C1 segment of cervical spinal cord (tissue), 14 donors: ENCODE measurements around the gene CLINT1.
"Not testable (repeated sequence)": the region's sequence is repeated elsewhere in the genome, so short reads cannot be mapped to it uniquely, and the experiment has no call there.

Experiments
- DNase-seq, 14 donors: peaks; one replicate each; lab custom pipeline; 2025; lab: John Stamatoyannopoulos, UW

CLINT1 gene

DNA sequence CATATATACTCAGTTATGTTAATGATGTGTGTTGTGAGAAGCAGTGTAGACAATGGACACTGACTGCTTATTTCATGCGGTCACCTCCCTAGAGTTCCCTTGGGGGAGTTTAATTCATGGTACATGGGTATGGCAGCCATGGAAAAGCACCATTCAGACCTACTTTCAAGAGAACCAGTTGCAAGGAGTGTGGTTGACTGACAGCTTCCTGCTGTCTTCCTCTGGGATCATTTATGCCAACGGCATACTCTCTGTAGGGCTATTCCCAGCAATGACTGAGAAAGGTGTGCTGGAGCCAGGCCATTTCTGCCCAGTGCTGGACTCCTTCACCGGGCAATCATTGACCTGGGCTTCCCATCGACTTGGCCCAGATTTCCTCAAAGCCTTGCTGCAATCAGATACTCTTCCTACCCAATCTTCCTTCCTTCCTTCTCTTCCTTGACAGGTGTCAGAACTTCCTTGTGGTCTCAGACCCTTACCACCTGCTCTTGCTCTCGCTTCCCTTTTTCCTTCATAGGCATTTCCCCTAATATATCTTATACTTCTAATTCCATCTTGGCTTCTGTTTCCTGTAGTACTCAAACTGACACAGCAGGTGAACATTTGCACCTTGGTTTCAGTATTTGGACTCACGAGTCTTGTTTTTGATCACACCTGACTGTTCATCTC lies 3.4 kb upstream of the CLINT1 start:
- DNase-seq: no peak

DNA sequence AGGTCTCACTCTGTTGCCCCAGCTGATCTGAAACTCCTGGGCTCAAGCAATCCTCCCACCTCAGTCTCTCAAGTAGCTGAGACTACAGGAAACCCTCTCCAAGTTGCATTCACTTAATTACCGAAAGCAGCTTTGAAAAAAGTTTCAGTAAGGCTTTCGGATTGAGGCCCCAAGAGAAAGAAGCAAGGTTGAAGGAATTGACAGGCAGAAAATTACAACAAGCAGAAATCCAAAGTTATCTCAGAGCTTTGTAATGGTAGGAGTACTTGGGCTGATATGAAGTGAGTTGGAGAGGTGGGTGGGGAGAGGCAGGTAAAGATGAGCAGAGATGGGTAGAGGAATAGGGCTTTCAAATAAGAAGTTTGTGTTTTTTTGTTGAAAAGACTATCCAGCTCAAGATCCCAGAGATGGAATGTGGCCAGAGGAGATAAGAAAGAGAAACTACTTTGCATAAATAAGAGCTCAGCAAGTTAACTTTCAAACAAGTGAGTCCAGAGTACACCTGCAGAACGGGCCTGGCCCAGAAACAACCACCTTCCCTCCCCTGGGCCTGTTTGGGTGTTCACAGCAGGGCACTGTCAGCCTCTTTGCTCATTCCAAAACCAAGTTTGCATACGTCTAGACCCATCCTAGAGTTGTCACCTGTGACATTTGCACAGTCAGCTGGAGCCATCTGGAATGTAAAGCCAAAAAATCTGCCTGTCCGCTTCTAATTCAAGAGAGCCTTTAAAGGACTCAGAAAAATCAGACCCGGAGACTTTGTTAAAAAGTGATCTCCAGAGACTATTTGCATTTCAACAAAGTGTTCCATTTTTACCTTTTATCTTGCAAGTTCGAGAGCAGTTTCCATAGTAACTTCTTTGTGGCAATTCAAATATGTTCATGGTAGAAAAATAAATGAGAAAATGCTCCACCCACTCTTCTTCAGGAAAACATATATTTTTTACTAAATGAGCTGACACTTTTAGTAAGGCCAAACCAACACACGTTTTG lies 2.2 kb upstream of the CLINT1 start:
- DNase-seq: no peak

DNA sequence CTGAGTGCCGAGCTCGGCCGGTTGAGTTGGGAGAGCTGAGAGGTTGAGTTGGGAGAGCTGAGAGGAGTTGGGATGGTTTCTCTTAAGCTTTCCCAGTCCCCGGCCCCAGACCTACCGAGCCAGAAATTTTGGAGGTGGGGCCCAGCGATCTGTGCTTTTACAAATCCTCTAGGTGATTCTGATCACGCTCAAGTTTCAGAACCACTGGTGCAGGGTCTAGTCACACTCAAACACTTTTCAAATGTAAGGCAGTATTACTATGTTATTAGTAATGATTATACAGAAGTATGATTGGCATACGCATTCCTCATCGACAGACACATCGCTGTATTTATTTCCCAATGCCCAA lies 256 bp upstream of the CLINT1 start:
- DNase-seq: no peak

DNA sequence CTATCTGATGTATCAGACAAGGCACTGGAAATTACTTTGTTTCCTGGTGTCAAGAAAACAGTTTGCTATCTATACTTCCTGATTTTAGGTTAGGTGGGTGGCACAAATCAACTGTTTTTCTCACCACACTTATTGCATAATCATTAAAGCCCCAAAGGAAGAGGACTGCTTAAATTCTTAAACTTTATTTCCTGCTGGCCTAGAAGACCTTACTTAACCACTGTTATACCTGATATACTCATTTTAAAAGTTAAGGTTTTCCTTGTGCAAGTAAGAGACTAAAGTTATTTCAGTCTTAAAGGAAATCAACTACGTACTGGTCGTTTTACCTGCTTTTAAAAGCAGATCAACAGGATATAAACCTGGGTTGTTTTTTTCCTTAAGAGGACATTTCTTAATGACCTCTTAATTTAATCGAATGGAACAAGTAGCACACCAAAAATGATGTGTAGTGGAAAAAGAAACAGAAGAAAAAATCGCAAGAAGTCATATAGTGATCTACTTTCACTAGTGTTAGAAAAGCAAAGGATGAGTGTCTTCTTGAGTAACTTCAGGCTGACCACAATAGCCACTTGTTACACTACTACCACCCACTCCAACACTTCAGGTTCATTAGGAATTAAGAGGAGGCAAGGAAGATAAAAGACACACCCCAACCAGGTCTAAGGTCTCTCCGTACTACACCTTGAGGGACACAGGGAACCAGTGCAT lies 974 bp downstream of the CLINT1 start:
- no peak for DNase-seq

DNA sequence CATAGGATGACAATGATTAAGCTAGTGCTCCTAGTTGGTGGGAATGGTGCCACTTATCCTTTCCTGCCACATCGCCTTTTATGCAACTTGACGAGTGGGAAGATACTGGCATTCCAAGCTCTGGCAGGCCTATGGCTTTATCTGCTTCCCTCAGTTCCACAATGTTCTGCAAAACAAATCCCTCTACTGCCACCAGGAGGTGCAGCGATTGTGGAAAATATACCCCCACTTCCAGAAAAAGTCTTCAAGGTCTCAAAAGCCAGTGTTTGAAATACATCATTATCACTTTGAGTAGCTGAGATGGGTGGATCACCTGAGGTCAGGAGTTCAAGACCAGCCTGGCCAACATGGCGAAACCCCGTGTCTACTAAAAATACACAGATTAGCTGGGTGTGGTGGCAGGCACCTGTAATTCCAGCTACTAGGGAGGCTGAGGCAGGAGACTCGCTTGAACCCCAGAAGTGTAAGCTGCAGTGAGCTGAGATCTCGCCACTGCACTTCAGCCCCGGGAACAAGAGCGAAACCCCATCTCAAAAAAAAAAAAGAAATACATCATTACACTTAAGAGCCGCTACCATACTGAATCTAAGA lies 3.4 kb downstream of the CLINT1 start:
- DNase-seq: peak in 6 of 14 donors; percentile 2 to 19 (median 4)

DNA sequence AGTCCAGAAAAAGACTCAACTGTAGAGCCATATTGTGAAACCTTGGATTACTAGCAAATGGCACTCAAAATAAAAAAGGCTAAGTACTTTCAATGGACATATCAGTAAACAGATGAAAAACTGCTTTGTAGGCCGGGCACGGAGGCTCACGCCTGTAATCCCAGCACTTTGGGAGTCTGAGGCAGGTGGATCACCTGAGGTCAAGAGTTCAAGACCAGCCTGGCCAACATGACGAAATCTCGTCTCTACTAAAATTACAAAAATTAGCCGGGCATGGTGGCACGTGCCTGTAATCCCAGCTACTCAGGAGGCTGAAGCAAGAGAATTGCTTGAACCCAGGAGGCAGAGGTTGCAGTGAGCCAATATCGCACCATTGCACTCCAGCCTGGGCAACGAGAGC lies 5.6 kb downstream of the CLINT1 start:
- not testable (repeated sequence) for DNase-seq

DNA sequence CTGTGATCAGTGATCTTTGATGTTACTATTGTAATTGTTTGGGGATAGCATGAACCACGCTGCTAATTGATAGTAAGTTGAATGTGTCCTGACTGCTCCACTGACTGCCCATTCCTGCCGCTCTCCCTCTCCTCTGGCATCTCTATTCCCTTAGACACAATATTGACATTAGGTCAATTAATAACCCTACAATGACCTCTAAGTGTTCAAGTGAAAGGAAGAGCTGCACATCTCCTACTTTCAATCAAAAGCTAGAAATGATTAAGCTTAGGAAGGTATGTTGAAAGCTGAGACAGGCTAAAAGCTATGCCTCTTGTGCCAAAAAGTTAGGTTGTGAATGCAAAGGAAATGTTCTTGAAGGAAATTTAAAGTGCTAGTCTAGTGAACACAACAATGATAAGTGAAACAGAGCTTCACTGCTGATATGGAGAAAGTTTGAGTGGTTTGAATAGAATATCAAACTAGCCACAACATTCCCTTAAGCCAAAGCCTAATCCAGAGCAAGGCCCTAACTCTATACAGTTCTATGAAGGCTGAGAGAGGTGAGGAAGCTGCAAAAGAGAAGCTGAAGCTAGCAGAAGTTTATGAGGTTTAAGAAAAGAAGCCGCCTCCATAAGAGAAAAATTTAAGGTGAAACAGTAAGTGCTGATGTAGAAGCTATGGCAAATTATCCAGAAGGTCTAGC lies 12.9 kb downstream of the CLINT1 start:
- DNase-seq: no peak

DNA sequence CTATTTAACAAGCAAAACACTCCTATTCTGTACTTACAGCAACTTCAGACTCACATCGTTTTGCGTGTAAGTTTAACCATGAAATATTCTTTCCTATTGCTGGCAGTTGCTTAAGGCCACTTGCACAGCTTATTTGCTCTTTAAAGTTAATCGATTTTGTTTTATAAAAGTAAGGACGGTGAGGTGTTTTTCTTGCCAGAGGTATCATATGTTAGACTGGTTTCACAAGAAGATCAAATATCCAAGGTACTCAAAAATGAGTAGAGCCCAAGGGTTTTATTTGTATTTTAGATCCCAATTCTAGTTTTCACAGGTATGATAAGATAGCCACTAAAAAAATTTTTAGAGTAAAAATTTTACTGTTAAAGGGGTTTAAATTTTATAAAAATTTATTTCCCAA lies 16.2 kb downstream of the CLINT1 start:
- DNase-seq: no peak

DNA sequence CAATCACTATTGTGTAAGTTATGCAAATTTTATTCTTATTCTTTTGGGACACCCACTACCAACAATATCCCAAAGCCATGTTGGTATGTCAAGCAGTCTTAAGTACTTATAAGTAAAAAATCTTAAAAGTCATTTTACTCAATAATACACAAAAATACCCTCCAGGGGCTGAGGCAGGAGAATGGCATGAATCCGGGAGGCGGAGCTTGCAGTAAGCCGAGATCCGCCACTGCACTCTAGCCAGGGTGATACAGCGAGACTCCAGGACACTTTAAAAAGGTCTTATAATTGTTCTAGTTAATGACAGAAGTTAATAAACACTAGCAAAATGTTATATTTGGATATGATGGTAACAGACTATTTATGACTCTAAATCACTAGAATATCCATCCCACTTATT lies 16.8 kb downstream of the CLINT1 start:
- no peak for DNase-seq

DNA sequence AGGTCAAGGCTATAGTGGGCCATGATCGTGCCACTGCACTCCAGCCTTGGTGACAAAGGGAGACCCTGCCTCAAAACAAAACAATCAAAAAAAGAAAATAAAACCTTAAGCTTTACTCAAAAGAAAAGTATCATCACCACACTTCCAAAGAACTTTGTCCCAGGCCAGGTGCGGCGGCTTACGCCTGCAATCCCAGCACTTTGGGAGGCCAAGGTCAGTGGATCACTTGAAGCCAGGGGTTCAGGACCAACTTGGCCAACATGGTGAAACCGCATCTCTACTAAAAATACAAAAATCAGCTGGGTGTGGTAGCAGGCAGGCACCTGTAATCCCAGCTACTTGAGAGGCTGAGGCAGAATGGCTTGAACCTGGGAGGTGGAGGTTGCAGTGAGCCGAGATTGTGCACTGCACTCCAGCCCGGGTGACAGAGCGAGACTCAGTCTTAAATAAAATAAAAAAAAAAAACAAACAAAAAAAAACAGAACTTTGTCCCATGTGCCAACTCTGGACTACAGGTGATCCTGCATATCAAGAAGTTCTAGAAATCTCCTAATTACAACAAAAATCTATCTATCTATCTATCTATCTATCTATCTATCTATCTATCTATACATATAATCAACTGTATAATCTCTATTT lies 19.7 kb downstream of the CLINT1 start:
- DNase-seq: no peak

DNA sequence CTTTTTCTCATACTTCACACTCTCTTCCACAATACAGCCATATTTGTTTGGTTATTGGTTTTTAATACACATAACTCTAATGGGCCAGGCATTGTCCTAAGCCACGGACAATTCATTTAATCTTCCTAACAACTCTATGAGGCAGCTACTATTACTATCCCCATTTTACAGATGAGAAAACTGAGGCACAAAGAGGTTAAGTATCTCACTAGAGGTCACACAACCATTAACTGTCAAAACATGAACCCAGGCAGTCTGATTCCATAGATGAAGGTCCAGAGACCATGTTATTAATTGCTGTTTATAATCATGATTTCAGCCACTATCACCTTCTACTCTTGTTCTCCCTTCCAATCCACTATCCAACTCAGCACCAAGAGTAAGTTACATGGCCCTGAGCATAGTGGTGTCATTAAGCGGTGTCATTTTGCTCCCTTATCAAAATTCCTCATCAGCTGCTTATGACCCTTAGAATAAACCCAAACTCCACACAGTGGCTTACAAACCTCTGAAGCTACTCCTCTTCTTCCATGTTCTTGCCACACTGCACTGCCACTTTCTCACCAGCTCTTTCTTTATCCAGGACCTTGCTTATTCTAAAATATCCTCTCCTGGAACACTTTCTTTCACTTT lies 22.7 kb downstream of the CLINT1 start:
- no peak for DNase-seq

DNA sequence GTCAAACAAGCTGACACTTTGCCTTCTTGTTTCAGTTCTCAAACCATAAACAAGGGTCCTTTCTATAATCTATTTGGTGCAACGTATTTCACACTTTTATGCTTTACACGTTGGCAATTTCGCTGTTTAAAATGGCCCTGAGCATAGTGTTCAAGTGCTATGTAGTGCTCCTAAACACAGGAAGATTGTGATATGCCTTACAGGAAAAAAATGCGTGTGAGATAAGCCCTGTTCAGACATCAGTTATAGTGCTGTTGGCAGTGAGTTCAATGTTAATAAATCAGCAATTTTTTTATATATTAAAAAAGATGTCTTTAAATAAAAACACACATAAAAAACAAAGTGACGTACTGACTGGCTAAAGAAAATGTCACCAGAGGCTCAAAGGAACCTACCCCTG lies 23.9 kb downstream of the CLINT1 start:
- no peak for DNase-seq

DNA sequence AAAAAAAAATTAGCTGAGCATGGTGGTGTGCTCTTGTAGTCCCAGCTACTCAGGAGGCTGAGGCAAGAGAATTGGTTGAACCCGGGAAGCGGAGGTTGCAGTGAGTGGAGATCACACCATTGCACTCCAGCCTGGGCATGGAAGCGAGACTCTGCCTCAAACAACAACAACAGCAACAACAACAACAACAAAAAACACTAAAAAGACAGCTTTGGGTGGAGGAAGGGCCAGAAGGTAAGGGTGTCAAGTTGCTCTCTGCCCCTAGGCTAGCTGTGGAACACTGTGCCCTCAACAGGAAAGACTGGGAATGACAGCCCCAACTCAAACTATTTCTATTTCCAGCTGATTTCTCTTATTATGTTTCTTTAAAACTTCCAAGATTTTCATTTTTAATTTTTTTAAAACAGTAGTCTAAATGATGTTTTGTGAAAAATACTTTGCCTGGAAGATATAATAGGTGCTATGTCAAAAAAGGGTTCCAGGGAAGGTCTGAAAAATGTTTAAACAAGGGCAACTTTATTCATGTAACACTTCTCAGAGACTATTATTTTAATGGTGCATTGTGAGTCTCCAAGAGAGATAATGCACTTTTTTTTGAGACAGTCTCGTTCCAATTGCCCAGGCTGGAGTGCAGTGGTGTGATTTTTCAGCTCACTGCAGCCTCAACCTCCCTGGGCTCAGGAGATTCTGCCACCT lies 29.9 kb downstream of the CLINT1 start:
- DNase-seq: no peak

DNA sequence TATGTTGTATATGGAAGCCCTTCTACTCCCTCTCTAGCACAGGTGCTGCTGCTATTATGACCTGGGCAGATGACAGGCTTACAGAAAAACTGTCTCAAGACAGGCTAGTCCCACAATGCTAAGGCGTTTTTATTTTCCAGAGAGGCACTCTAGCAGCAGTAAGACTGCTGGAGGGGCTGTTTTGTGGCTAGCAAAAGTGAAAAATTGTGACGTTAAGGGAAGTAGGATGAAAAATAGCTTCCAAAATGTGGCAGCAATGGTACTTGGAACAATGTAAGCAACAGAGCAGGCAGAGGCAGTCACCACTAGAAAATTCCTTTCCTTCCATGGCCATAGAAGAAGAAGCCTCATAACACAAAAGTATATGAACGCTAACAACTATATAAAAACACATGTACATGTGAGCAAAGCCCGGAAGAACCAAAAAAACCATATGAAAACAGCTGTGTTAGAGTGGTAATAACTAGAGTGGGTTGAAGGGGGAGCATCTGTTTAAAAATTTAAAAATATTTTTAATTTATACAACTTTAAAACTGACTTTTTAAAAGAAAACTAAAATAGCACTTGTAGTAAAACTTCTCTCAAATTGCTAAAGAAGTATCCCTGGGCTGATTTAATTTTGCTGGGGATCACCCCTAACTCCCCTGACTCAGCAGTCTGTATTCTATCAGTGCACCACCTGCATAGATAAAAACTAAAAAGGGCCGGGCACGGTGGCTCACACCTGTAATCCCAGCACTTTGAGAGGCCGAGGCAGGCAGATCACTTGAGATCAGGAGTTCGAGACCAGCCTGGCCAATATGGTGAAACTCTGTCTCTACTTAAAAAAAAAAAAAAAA lies 30.6 kb downstream of the CLINT1 start:
- no peak for DNase-seq

DNA sequence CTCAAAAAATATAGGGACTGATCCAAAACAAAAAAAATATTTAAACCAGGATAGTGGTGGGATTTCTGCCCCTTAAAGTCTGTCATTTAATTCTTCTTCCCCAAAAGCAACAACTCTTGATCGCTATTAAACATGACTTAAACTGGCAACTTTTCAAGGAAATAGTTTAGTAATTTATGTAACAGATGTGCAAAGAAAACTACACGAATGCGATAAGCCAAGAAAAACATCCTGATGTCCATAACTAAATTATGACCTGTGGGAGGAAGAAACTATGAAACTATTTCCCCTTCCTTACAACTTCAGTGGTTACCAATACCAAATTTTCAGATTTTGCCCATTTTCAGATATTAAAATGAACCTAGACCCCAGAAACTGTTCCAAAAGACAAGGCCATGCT lies 31.5 kb downstream of the CLINT1 start:
- DNase-seq: no peak

DNA sequence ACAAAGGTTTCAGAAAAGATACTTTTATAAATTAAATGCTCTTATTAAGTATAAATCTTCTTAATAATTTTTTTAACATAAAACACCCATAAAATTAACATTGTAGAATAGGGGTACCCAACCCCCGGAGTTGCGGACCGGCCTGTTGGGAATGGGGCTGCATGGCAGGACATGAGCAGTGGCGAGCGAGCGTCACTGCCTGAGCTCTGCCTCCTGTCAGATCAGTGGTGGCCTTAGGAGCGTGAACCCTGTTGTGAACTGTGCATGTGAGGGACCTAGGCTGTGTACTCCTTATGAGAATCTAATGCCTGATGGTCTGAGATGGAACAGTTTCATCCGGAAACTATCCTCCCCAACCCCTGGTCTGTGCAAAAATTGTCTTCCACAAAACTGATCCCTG lies 35.3 kb downstream of the CLINT1 start:
- no peak for DNase-seq

DNA sequence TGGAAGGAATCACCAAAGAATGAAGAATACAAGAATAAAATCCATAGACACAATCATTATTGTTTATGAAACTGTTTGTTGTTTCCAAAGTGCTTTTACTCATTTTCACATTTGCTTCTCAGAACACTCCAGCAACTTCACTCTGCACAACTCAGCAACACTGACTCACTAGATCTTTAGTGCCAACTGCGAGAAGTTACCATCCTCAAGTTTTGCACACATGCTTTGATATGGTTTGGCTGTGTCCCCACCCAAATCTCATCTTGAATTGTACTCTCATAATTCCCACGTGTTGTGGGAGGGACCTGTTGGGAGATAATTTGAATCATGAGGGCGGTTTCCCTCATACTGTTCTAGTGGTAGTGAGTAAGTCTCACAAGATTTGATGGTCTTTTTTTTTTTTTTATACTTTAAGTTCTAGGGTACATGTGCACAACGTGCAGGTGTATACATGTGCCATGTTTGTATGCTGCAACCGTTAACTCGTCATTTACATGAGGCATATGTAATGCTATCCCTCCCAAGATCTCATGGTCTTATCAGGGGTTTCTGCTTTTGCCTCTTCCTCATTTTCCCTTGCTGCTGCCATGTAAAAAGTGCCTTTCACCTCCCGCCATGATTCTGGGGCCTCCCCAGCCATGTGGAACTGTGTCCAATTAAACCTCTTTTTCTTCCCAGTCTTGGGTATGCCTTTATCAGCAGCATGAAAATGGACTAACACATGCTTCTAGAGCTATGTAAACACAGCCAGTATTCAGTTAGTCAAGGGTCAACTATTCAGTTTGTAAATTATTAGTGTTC lies 36.9 kb downstream of the CLINT1 start:
- no peak for DNase-seq

DNA sequence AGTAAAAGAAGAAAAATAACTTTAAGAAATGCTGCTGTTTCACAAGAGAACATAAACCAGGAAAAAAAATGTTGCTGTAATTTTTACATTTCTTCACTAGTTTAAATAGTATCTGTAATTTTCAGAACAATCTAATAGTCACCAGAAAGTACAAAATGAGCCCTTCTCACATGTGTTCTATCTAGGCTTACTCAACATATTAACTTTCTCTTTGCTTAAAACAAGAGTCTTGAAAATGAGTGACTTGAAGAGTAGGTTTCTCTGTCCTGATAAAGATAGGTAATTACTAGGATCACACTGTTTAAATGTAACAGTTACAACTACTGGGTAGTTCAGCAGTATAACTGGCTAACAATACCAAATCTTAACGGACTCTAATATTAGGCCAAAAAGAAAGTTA lies 37.5 kb downstream of the CLINT1 start:
- no peak for DNase-seq
